Adipose tissue (tissue), 3 donors: ENCODE data around the gene ASF1A. TPM values are rescaled to one million over a fixed set of nuclear protein-coding genes. Genes with fewer than 3 reads are reported as not detected.
"Not testable (repeated sequence)": the region's sequence is repeated elsewhere in the genome, so short reads cannot be mapped to it uniquely, and the experiment has no call there.

Experiments
- H3K27ac ChIP-seq: one replicate; pipeline ENCODE4 v1.5.1; 2013; ENCODE audit warnings: low read depth, low read length
- WGBS, 3 donors: extraction: QIAGEN DNeasy Blood & Tissue Kit; methylation state at CpG; one replicate each; pipeline ENCODE4 v1.1.7; 2013; 5-methylcytosine and 5-hydroxymethylcytosine counted together
- polyA plus RNA-seq, 3 donors: library from polyadenylated mRNA; stranded (reverse); fragments of 200-250 nt; gene quantifications; one replicate each; pipeline ENCODE4 v1.2.3, GENCODE V29; 2013
- donor health status: healthy with polysubstance abuse.
- donor health status: Bipolar disorder and iron deficiency.
- donor health status: healthy.

Gene ASF1A
- polyA plus RNA-seq, result 1 to 10 TPM; 5.8 to 8.9 (median 6.4) TPM

GRCh38 chr6:118893807-118894424 is at the start of gene ASF1A:
TSS of gene ASF1A (plus strand) at chr6:118894152. CDS start at chr6:118894414, 262 bp downstream.
- WGBS, 3 donors, result 0% methylated on average over 51 of the region's 51 CpGs
- H3K27ac ChIP-seq, result peak within 1 kb of the TSS; percentile 90

- 87 to 93% (median 91%) methylated on average over 3 of the region's 3 CpGs for WGBS, 3 donors
- H3K27ac ChIP-seq, result no peak overlapping the region
Measured at GRCh38 chr6:118844915-118845314, 49.0 kb upstream of the ASF1A start.

- 97 to 99% (median 98%) methylated on average over 5 of the region's 5 CpGs for WGBS, 3 donors
- no peak overlapping the region for H3K27ac ChIP-seq
Measured at GRCh38 chr6:118853408-118853807, 40.5 kb upstream of the ASF1A start.

GRCh38 chr6:118856301-118856700 is 37.7 kb upstream of the ASF1A start:
- H3K27ac ChIP-seq, result no peak overlapping the region
- 94 to 97% (median 95%) methylated on average over 4 of the region's 4 CpGs for WGBS, 3 donors

- no peak overlapping the region for H3K27ac ChIP-seq
- WGBS, 3 donors, result 46 to 75% (median 51%) methylated on average over 3 of the region's 3 CpGs
Measured at GRCh38 chr6:118859517-118860064, 34.4 kb upstream of the ASF1A start.

GRCh38 chr6:118860363-118860762 is 33.6 kb upstream of the ASF1A start:
- 95 to 100% (median 97%) methylated on average over 1 of the region's 1 CpG for WGBS, 3 donors
- H3K27ac ChIP-seq, result no peak overlapping the region

GRCh38 chr6:118860880-118861279 is 33.1 kb upstream of the ASF1A start:
- H3K27ac ChIP-seq, result no peak overlapping the region
- WGBS, 3 donors, result 96 to 98% (median 97%) methylated on average over 10 of the region's 10 CpGs

GRCh38 chr6:118862443-118862842 is 31.5 kb upstream of the ASF1A start:
- H3K27ac ChIP-seq, result no peak overlapping the region
- 95 to 97% (median 97%) methylated on average over 4 of the region's 4 CpGs for WGBS, 3 donors

- WGBS, 3 donors, result 45 to 58% (median 46%) methylated on average over 7 of the region's 7 CpGs
- H3K27ac ChIP-seq, result no peak overlapping the region
Measured at GRCh38 chr6:118864341-118865099, 29.4 kb upstream of the ASF1A start.

GRCh38 chr6:118865100-118865391 is 28.9 kb upstream of the ASF1A start:
- H3K27ac ChIP-seq, result no peak overlapping the region
- 39 to 68% (median 47%) methylated on average over 2 of the region's 2 CpGs for WGBS, 3 donors

GRCh38 chr6:118867181-118867580 is 26.8 kb upstream of the ASF1A start:
- WGBS, 3 donors, result 98 to 99% (median 99%) methylated on average over 4 of the region's 4 CpGs
- H3K27ac ChIP-seq, result no peak overlapping the region

GRCh38 chr6:118868901-118869300 is 25.1 kb upstream of the ASF1A start:
- H3K27ac ChIP-seq, result not testable (repeated sequence)
- WGBS, 3 donors, result 92 to 96% (median 93%) methylated on average over 2 of the region's 2 CpGs

- no peak overlapping the region for H3K27ac ChIP-seq
- WGBS, 3 donors, result 90 to 96% (median 95%) methylated on average over 2 of the region's 2 CpGs
Measured at GRCh38 chr6:118869350-118869749, 24.6 kb upstream of the ASF1A start.

- WGBS, 3 donors, result 93 to 100% (median 96%) methylated on average over 2 of the region's 2 CpGs
- no peak overlapping the region for H3K27ac ChIP-seq
Measured at GRCh38 chr6:118869894-118870589, 23.9 kb upstream of the ASF1A start.

- 87 to 95% (median 87%) methylated on average over 5 of the region's 5 CpGs for WGBS, 3 donors
- no peak overlapping the region for H3K27ac ChIP-seq
Measured at GRCh38 chr6:118871331-118871730, 22.6 kb upstream of the ASF1A start.

- H3K27ac ChIP-seq, result no peak overlapping the region
Measured at GRCh38 chr6:118872318-118872717, 21.6 kb upstream of the ASF1A start.

GRCh38 chr6:118872726-118873125 is 21.2 kb upstream of the ASF1A start:
- WGBS, 3 donors, result 78 to 96% (median 91%) methylated on average over 2 of the region's 2 CpGs
- H3K27ac ChIP-seq, result no peak overlapping the region

- WGBS, 3 donors, result 79 to 93% (median 88%) methylated on average over 2 of the region's 2 CpGs
- no peak overlapping the region for H3K27ac ChIP-seq
Measured at GRCh38 chr6:118873239-118873638, 20.7 kb upstream of the ASF1A start.

- H3K27ac ChIP-seq, result no peak overlapping the region
- WGBS, 3 donors, result 33 to 91% (median 88%) methylated on average over 2 of the region's 2 CpGs
Measured at GRCh38 chr6:118875672-118876071, 18.3 kb upstream of the ASF1A start.
